Heart right ventricle (tissue), 16 donors: ENCODE measurements around the gene TMEM127. TPM values are rescaled to one million over a fixed set of nuclear protein-coding genes. Genes with fewer than 3 reads are reported as not detected.

ENCODE experiments used
- ATAC-seq, 8 donors: fragments of 200-7000 bp; cut with Tn5 transposase; one replicate each; pipeline ENCODE4 v1.9.1; 2020; ENCODE audit warnings: mild to moderate bottlenecking in 8 of 8, moderate library complexity in 8 of 8, moderate number of reproducible peaks in 1 of 8
- DNase-seq, 2 donors: peaks; one replicate each; pipeline ENCODE4 v3.0.0-alpha.2; 2020
- H3K27ac ChIP-seq, 10 donors: fragments of 200-600 bp; sonication (generic) in 2 of 10; one replicate each; pipeline versions ENCODE4 v1.5.0 to v1.8.0; 2020 to 2022; ENCODE audit warnings: mild to moderate bottlenecking in 3 of 10
- H3K27me3 ChIP-seq, 7 donors: fragments of 200-600 bp; one replicate each; pipeline ENCODE4 v1.8.0; 2021 to 2022; ENCODE audit warnings: mild to moderate bottlenecking in 2 of 7
- H3K36me3 ChIP-seq, 9 donors: fragments of 200-600 bp; sonication (generic) in 1 of 9; one replicate each; pipeline versions ENCODE4 v1.5.0 to v1.8.0; 2020 to 2022; ENCODE audit warnings: mild to moderate bottlenecking in 2 of 9
- H3K4me1 ChIP-seq, 9 donors: fragments of 200-600 bp; sonication (generic) in 1 of 9; one replicate each; pipeline versions ENCODE4 v1.5.0 to v1.8.0; 2020 to 2022; ENCODE audit warnings: mild to moderate bottlenecking in 4 of 9
- H3K4me3 ChIP-seq, 10 donors: fragments of 200-600 bp; sonication (generic) in 2 of 10; one replicate each; pipeline versions ENCODE4 v1.5.0 to v1.8.0; 2020 to 2022; ENCODE audit warnings: mild to moderate bottlenecking in 7 of 10, moderate library complexity in 2 of 10
- H3K9me3 ChIP-seq, 11 donors: fragments of 200-600 bp in 10 of 11; sonication (generic) in 2 of 11; one replicate each; pipeline versions ENCODE4 v1.5.0 to v1.8.0; 2013 to 2022; ENCODE audit warnings: mild to moderate bottlenecking in 2 of 11, control low read depth in 1 of 11, moderate library complexity in 1 of 11
- WGBS, 2 donors: extraction: QIAGEN DNeasy Blood & Tissue Kit; methylation state at CpG; one replicate each; pipeline ENCODE4 v1.1.7; 2013; ENCODE audit warnings: inconsistent platforms in 1 of 2; 5-methylcytosine and 5-hydroxymethylcytosine counted together
- intact Hi-C, 10 donors: fragments of 100-400 bp; cut with DNase I; formaldehyde crosslinking; loops; one replicate each; pipeline versions ENCODE4 v1.11.1 to v1.14.2; 2022
- polyA plus RNA-seq, 2 donors: library from polyadenylated mRNA; stranded (reverse); fragments of 200-250 nt; gene quantifications; one replicate each; pipeline ENCODE4 v1.2.3, GENCODE V29; 2013
- total RNA-seq, 10 donors: library from RNA; stranded (reverse); fragmentation: NEBNext Ultra II Directional in 3 of 10; extraction: Animal tissue kit (Norgen Biotek cat#: 25700) in 3 of 10; gene quantifications; one replicate each; pipeline versions ENCODE4 v1.2.1 to v1.2.4, GENCODE V29; 2021 to 2023
- TF ChIP-seq, protein P1 (sequence below), 9 donors: fragments of 200-600 bp; sonication (generic) in 2 of 9; IDR thresholded peaks; one replicate each; pipeline versions ENCODE4 v1.5.0 to v1.8.0; 2021 to 2022; ENCODE audit warnings: antibody characterized with exemption in 9 of 9, mild to moderate bottlenecking in 5 of 9, moderate library complexity in 1 of 9
- donor health status: Arrhythmogenic right ventricular cardiomyopathy.
- donor health status: ischemic (EF 13 %, LVEDD 7.1; RV severe dilation, severe dysfunction).
- donor health status: healthy with polysubstance abuse.
- donor health status: DM: no; HTN: yes; CAD: no.
- donor health status: DM: no; HTN: no; CAD: no.
- donor health status: ischemic (EF 25% LVEDD 6.9; RV normal size, moderate dysfunction).
- donor health status: ischemic (EF 25% LVEDD 5.7; RV mildly dilated, moderate dysfunction).
- donor health status: healthy.
- donor health status: DM: yes; HTN: yes; CAD: no.
- donor health status: Ischemic cardiomyopathy.
- donor health status: ischemic (EF 35%, LVEDD 5.7; RV mildly dilated, moderate dysfunction).
- donor health status: nonischemic (EF 11% LVEDD 7.7; RV severe dilation, severe dysfunction).
- donor health status: DM: yes; HTN: yes; CAD: no.
- donor health status: PGD.
- donor health status: ischemic (EF 29% LVEDD 5.4; RV normal size, mild dysfunction).
- donor health status: nonischemic (EF 23%, LVEDD 6.1; RV moderate dilation, normal function).

The TMEM127 gene
- total and polyA plus RNA-seq, 12 donors = 15.2 to 113 (median 88.3) TPM

DNA sequence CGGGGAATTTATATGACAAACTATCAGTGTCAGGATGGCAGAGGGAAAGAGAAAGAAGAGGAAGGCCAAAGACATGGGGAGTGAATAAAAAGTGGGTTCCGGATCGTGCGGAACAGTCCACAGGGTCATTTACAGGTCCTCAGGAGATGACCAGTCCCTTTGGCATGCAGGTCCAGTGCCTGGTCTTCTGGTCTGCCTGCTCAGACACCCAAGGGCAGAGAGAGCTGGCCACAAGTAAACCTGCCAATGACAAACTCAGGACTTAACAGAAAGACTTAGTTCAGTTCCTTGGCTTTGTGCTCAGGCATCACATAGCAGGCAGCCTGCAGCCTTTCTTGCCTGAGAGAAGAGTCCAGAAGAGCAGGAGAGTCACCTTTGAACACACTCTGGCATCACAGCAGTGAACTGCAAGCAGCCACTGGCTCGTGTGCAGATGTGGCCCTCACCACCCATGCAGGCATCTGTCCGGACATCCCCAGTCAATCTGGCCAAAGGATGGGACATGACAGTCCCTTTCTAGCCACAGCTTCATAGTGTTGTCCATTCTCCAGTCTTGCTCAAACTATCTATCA, 14.0 kb downstream of the TMEM127 start:
- no peak overlapping the region for H3K4me3 ChIP-seq
- ATAC-seq = peak; percentile 31 to 79 (median 74)

DNA sequence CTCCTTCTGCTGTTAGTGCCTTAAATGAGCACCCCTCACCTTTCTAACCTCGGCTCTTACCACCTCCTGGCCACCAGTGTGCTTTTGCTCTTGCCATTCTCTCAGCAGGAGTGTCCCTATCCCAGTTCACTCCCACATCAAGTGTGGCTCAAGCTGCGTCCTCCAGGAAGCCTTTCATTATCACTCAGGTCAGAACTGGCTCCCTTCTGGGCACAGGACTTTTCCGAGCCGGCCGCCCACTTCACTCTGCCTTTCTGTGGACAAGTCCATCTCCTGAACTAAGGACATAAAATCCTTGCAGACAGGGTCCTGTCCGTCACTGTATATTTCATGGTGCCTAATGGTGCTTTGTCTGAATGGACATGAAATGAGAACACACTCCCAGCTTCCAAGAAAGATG, 15.6 kb downstream of the TMEM127 start:
- Histone ChIP-seq H3K4me1 (peaks cover 11 to 93% (median 66%) of the 10 kb centered on the region in 9 donors), H3K36me3 (peaks cover 0 to 51% (median 22%) of the 10 kb centered on the region in 9 donors), H3K4me3 (no peak overlapping the region), H3K9me3 (no peaks in the 10 kb centered on the region), H3K27me3 (no peaks in the 10 kb centered on the region), H3K27ac (peak overlapping the region in 9 of 10 donors; percentile 9 to 97 (median 69))
- no peak for ATAC-seq
- intact Hi-C loops = loop anchor here in 1 of 10 donors (5.0 kb wide), 1 partner anchor 38 kb away; no protein-coding TSS in a partner anchor
- DNase-seq = no peak
- WGBS, 2 donors = 77 to 84% methylated on average over 6 of the region's 6 CpGs
- TF ChIP-seq, protein P1, sequence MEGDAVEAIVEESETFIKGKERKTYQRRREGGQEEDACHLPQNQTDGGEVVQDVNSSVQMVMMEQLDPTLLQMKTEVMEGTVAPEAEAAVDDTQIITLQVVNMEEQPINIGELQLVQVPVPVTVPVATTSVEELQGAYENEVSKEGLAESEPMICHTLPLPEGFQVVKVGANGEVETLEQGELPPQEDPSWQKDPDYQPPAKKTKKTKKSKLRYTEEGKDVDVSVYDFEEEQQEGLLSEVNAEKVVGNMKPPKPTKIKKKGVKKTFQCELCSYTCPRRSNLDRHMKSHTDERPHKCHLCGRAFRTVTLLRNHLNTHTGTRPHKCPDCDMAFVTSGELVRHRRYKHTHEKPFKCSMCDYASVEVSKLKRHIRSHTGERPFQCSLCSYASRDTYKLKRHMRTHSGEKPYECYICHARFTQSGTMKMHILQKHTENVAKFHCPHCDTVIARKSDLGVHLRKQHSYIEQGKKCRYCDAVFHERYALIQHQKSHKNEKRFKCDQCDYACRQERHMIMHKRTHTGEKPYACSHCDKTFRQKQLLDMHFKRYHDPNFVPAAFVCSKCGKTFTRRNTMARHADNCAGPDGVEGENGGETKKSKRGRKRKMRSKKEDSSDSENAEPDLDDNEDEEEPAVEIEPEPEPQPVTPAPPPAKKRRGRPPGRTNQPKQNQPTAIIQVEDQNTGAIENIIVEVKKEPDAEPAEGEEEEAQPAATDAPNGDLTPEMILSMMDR (IDR thresholded peaks at IDR 0.05) = no peak

More for the DNA sequence above, 14.0 kb downstream of the TMEM127 start:
- intact Hi-C loops = loop anchor here in 1 of 10 donors (5.0 kb wide), 1 partner anchor 40 kb away; no protein-coding TSS in a partner anchor
- TF ChIP-seq, protein P1 (IDR thresholded peaks at IDR 0.05) = no peak
- Histone ChIP-seq H3K36me3 (peaks cover 0 to 64% (median 30%) of the 10 kb centered on the region in 9 donors), H3K9me3 (no peaks in the 10 kb centered on the region), H3K27me3 (no peaks in the 10 kb centered on the region), H3K27ac (peak overlapping the region in 9 of 10 donors; percentile 40 to 97 (median 71)), H3K4me1 (peaks cover 11 to 93% (median 74%) of the 10 kb centered on the region in 9 donors)
- DNase-seq = peak; percentile 65 to 71
- 63 to 65% methylated on average over 6 of the region's 6 CpGs for WGBS, 2 donors

DNA sequence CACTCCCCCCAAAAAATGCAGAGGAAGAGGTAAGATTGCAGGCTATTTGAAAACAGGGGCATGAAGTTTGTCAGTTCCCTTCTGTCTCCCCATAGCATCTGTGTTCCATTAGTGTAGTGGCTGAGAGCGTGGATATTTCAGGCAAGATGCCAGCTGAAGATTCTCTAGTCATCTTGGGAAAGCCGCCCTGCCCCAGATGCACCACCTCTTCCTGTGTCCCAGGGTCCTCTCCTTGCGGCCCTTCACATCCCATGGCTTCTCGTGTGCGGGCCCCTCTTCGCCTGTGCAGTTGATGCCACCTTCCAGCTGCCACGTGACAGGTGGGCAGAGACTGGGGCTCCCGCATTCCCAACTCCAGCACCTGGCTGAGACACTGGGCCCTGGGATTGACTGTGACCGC, 16.1 kb downstream of the TMEM127 start:
- TF ChIP-seq, protein P1 (IDR thresholded peaks at IDR 0.05) = no peak
- no peak for DNase-seq
- peak in 2 of 8 donors; percentile 1 to 10 for ATAC-seq
- Histone ChIP-seq H3K27me3 (no peaks in the 10 kb centered on the region), H3K9me3 (no peaks in the 10 kb centered on the region), H3K4me3 (no peak overlapping the region), H3K4me1 (peaks cover 8 to 93% (median 61%) of the 10 kb centered on the region in 9 donors), H3K36me3 (peaks cover 0 to 45% (median 22%) of the 10 kb centered on the region in 9 donors), H3K27ac (peak overlapping the region in 9 of 10 donors; percentile 9 to 97 (median 66))
- intact Hi-C loops = loop anchor here in 1 of 10 donors (5.0 kb wide), 1 partner anchor 37 kb away; no protein-coding TSS in a partner anchor
- WGBS, 2 donors = 69 to 78% methylated on average over 9 of the region's 9 CpGs

DNA sequence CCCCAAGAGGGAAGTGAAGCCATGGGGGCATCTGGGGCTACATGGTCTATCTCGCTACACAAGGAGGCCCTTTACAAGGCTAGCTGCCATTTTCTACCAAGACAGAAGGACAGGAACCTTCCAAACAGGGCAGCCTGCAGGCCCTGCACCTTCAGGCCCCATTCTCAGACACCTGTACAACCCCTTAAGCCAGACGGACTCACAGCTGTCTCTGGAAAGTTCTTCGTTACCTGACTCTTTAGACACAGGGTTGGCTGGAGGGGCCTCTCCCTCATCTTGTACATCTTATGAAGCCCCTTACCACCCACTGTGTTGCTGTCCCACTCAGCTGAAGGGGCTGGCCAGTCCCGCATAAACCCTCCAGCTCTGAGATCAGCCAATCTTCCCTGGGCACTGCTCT, 17.2 kb downstream of the TMEM127 start:
- DNase-seq (no peak), ATAC-seq (no peak)
- no peaks in the 10 kb centered on the region for H3K9me3 ChIP-seq
- H3K36me3 ChIP-seq = peaks cover 0 to 35% (median 13%) of the 10 kb centered on the region in 9 donors
- TF ChIP-seq, protein P1 (IDR thresholded peaks at IDR 0.05) = no peak
- H3K4me1 ChIP-seq = peaks cover 7 to 86% (median 51%) of the 10 kb centered on the region in 9 donors
- 96 to 97% methylated on average over 4 of the region's 4 CpGs for WGBS, 2 donors
- H3K27me3 ChIP-seq = no peaks in the 10 kb centered on the region
- H3K27ac ChIP-seq = no peak overlapping the region
- intact Hi-C loops = no loop called here
- H3K4me3 ChIP-seq = no peak overlapping the region
